ENCODE data around the gene EYS. TPM values are rescaled to one million over a fixed set of nuclear protein-coding genes. Genes with fewer than 3 reads are reported as not detected.

EYS gene
- total and polyA plus RNA-seq, 2 experiments from 2014 or later: under 0.01 to 0.15 TPM

DNA sequence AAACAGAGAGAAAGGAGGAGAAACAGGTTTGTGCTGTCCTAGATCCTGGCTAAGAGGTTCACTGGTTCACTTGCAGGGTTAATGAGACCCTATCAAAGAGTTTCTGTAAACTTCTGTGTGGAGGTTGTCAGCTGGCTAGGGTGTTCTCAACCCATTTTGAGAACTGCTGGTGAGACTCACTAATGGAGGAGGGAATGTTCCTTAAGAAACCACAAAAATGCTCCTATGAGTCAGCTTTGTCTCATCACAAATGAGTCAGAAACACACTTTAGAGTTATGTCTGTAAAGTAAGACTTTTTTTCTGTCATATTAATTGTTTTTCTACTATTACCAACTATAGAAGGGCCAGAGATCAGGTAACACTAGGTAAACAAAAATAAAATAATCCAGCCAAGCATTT, 1187.0 kb downstream of the EYS start:
- H3K9me3 ChIP-seq (ENCODE audit: low read depth): no peaks in the 10 kb centered on the region
- H3K27me3 ChIP-seq: no peaks in the 10 kb centered on the region
- H3K4me3 ChIP-seq: no peak overlapping the region
- H3K27ac ChIP-seq: no peak overlapping the region
- DNase-seq (ENCODE audit: low read depth in 1 of 2, low spot score in 1 of 2): peak in 1 of 2 donors; percentile 95
- no peaks in the 10 kb centered on the region for H3K36me3 ChIP-seq
- TF ChIP-seq, protein P1, sequence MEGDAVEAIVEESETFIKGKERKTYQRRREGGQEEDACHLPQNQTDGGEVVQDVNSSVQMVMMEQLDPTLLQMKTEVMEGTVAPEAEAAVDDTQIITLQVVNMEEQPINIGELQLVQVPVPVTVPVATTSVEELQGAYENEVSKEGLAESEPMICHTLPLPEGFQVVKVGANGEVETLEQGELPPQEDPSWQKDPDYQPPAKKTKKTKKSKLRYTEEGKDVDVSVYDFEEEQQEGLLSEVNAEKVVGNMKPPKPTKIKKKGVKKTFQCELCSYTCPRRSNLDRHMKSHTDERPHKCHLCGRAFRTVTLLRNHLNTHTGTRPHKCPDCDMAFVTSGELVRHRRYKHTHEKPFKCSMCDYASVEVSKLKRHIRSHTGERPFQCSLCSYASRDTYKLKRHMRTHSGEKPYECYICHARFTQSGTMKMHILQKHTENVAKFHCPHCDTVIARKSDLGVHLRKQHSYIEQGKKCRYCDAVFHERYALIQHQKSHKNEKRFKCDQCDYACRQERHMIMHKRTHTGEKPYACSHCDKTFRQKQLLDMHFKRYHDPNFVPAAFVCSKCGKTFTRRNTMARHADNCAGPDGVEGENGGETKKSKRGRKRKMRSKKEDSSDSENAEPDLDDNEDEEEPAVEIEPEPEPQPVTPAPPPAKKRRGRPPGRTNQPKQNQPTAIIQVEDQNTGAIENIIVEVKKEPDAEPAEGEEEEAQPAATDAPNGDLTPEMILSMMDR (IDR thresholded peaks at IDR 0.05; ENCODE audit: low read depth, low read length): no peak
- H3K4me1 ChIP-seq (ENCODE audit: low read depth): no peaks in the 10 kb centered on the region

DNA sequence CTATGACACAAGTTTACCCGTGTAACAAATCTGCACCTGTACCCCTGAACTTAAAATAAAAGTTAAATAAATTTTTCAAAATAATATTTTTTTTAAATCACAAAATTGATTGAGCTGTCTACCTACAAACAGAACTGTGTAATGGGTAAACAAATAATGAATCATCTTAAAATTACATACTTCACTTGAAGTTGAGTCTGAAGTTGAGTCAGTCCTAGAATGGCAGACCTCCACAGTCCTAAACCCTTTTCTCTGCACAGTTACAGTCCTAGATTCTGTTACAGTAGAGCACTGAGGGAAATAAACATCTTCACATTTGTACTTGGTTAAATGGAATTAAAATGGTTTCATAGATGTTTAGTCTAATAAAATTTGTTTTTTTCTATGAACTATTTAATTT, 1190.6 kb downstream of the EYS start:
- H3K36me3 ChIP-seq: no peaks in the 10 kb centered on the region
- H3K4me3 ChIP-seq: no peak overlapping the region
- no peaks in the 10 kb centered on the region for H3K27me3 ChIP-seq
- TF ChIP-seq, protein P1 (IDR thresholded peaks at IDR 0.05; ENCODE audit: low read depth, low read length): no peak
- H3K9me3 ChIP-seq (ENCODE audit: low read depth): no peaks in the 10 kb centered on the region
- no peak for DNase-seq (ENCODE audit: low read depth in 1 of 2, low spot score in 1 of 2)
- H3K4me1 ChIP-seq (ENCODE audit: low read depth): no peaks in the 10 kb centered on the region
- H3K27ac ChIP-seq: no peak overlapping the region

DNA sequence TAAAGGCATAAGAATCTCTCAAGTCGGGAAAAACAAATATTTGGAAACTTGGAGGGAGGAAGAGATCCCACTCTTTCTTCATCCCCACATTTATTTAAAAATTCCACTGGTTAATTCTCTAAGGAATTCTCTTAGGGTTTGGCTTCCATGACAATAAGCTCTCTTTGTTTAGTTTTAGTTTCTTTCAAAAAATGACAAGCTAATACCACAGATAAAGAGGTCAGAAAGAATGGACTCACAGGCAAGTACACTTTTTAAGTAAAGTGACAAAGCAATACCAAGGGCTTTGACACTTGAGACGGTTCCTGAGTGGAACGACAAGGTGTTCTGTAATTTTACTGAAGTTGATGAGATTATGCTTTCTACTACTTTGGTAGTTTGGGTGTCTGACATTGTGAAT, 1199.4 kb downstream of the EYS start:
- no peaks in the 10 kb centered on the region for H3K27me3 ChIP-seq
- H3K9me3 ChIP-seq (ENCODE audit: low read depth): no peaks in the 10 kb centered on the region
- no peak overlapping the region for H3K27ac ChIP-seq
- no peak overlapping the region for H3K4me3 ChIP-seq
- peak in 1 of 2 donors; percentile 13 for DNase-seq (ENCODE audit: low read depth in 1 of 2, low spot score in 1 of 2)
- no peaks in the 10 kb centered on the region for H3K36me3 ChIP-seq
- peaks cover 15% of the 10 kb centered on the region for H3K4me1 ChIP-seq (ENCODE audit: low read depth)
- TF ChIP-seq, protein P1 (IDR thresholded peaks at IDR 0.05; ENCODE audit: low read depth, low read length): no peak

DNA sequence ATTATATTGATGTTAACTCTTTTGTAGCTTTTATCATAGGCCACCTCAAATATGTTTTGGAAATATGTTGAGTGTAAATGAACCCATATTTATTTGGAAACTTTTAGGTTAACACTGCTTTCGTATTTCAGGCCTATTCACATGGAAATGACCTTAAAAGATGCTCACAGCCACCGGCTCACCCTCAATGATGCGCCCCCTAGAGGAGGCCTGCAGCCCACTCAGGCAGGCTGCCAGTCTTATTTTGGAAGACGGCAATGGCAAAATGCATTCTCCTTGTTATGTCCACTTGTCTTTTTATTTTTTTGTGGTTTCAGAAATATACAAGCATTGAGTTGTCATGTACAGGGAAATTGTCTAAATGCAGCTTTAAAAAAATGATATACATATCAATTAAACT, 1201.7 kb downstream of the EYS start:
- Histone ChIP-seq H3K27ac (no peak overlapping the region), H3K36me3 (no peaks in the 10 kb centered on the region), H3K27me3 (no peaks in the 10 kb centered on the region), H3K4me3 (no peak overlapping the region), H3K4me1 (ENCODE audit: low read depth) (peaks cover 18% of the 10 kb centered on the region), H3K9me3 (ENCODE audit: low read depth) (no peaks in the 10 kb centered on the region)
- TF ChIP-seq, protein P1 (IDR thresholded peaks at IDR 0.05; ENCODE audit: low read depth, low read length): peak; percentile 47
- DNase-seq (ENCODE audit: low read depth in 1 of 2, low spot score in 1 of 2): peak in 1 of 2 donors; percentile 29

DNA sequence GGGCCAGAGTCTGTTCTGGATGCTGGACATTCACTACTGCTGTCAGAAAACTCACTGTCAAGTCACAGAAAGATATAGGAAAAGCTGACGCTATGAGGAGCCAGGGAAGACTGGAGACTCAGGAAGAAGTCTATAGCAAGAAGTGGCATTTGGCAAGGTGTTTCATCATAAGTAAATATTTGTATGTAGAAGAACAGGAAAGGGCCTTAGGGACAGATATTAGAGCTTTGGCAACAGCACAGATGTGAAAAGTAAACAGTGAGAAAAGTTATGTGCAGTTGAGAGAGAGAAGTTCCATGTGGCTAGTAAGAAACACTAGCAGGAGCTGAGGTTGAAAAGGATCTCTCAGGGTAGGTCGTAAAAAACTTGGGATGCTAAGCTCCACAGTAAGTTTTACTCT, 1202.5 kb downstream of the EYS start:
- Histone ChIP-seq H3K27ac (no peak overlapping the region), H3K4me3 (no peak overlapping the region), H3K9me3 (ENCODE audit: low read depth) (no peaks in the 10 kb centered on the region), H3K36me3 (no peaks in the 10 kb centered on the region), H3K4me1 (ENCODE audit: low read depth) (peaks cover 18% of the 10 kb centered on the region), H3K27me3 (no peaks in the 10 kb centered on the region)
- TF ChIP-seq, protein P1 (IDR thresholded peaks at IDR 0.05; ENCODE audit: low read depth, low read length): no peak
- DNase-seq (ENCODE audit: low read depth in 1 of 2, low spot score in 1 of 2): peak in 1 of 2 donors; percentile 46

DNA sequence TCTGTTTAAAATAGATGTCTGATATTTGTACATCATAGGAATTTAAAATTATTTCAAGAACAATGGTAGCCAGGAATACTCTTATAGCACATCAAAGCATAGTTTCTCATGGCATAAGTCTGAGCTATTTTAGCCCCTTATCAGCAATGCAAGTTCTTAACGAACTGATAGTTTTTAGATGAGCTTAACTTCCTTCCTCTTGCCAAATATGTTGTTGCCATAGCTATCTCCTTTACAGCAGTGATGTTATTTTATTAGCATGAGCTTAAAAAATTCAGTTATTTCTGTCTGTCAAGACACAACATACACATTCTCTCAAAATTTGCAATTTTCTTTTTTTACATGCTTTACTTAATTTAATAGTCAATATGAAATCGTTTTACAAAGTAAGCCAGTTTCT, 1204.2 kb downstream of the EYS start:
- Histone ChIP-seq H3K27ac (no peak overlapping the region), H3K4me1 (ENCODE audit: low read depth) (peaks cover 8% of the 10 kb centered on the region), H3K9me3 (ENCODE audit: low read depth) (no peaks in the 10 kb centered on the region), H3K27me3 (no peaks in the 10 kb centered on the region), H3K4me3 (no peak overlapping the region), H3K36me3 (no peaks in the 10 kb centered on the region)
- DNase-seq (ENCODE audit: low read depth in 1 of 2, low spot score in 1 of 2): no peak
- TF ChIP-seq, protein P1 (IDR thresholded peaks at IDR 0.05; ENCODE audit: low read depth, low read length): no peak

Measured in cardiac muscle cell (in vitro differentiated cells and primary cell).